Measurements from ENCODE around the gene GAK. TPM values are rescaled to one million over a fixed set of nuclear protein-coding genes. Genes with fewer than 3 reads are reported as not detected.
A peak's percentile ranks its signal among the peaks of the same experiment; 100 is the strongest.
"Not testable (repeated sequence)": the region's sequence is repeated elsewhere in the genome, so short reads cannot be mapped to it uniquely, and the experiment has no call there.

GAK gene
- total and polyA plus RNA-seq, 2 of the 13 experiments (the other 11 are each of a cell fraction or from before 2014, with no cell fraction given) = 17.5 to 44.3 TPM

DNA sequence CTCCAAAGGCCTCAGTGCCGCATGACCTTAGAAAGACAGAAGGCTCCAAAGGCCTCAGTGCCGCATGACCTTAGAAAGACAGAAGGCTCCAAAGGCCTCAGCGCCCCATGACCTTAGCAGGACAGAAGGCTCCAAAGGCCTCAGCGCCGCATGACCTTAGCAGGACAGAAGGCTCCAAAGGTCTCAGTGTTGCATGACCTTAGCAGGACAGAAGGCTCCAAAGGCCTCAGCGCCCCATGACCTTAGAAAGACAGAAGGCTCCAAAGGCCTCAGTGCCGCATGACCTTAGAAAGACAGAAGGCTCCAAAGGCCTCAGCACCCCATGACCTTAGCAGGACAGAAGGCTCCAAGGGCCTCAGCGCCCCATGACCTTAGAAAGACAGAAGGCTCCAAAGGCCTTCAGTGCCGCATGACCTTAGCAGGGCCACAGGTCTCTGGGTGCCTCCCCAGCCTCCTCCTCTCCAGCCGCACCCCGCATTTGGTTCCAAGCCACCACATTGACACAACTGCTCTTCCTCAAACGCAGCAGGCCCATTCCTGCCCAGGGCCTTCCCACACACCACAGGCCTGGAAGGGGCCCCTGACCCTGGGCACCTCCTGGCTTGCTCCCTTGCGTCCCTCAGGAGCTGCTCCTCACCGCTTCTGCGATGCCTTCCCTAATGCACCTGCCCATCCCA is 13.0 kb downstream of the GAK start:
- CTCF ChIA-PET (ENCODE audit: low intra/inter-chr PET ratio, low total read pairs); ATAC-seq; H3K36me3 ChIP-seq (replicated peaks in 1 of 2; ENCODE audit: control insufficient read depth in 1 of 2, insufficient read depth in 2 of 2, low read length in 2 of 2); DNase-seq (ENCODE audit: low spot score); H3K9ac ChIP-seq (ENCODE audit: insufficient read depth, low read depth, low read length); in situ Hi-C loops (cut with HindIII; ENCODE audit: extremely low pct_ligation_motif_present, low pct_unique_long_range_greater_than_20kb); FAIRE-seq; H3K4me2 ChIP-seq (ENCODE audit: low read depth, low read length); H3K4me3 ChIP-seq (replicated peaks in 1 of 3; ENCODE audit: insufficient read depth in 1 of 3, low read depth in 2 of 3, low read length in 3 of 3); H3K27ac ChIP-seq (ENCODE audit: extremely low read length, insufficient read depth, low read length); H3K9me3 ChIP-seq (ENCODE audit: low read length); intact Hi-C loops (cut with micrococcal nuclease; ENCODE audit: unreplicated experiment); H3K4me1 ChIP-seq (ENCODE audit: insufficient read depth, low read length); H4K20me1 ChIP-seq (ENCODE audit: insufficient read depth, low read length); POLR2A ChIA-PET; H2AFZ ChIP-seq (ENCODE audit: low read length); BruUV-seq (replicated peaks); H3K27me3 ChIP-seq (ENCODE audit: control insufficient read depth in 1 of 2, insufficient read depth in 2 of 2, low read length in 2 of 2); TF ChIP-seq NR2F6 (CRISPR knock-in tag; IDR thresholded peaks at IDR 0.05): not testable (repeated sequence)
- WGBS (ENCODE audit: low lambda C conversion rate) = 95% methylated on average over 8 of the region's 15 CpGs
- peaks cover 74% of the 10 kb centered on the region for H3K79me2 ChIP-seq (ENCODE audit: insufficient read depth, low read length)
- TF ChIP-seq NR2F6 (IDR thresholded peaks at IDR 0.05) = peak; percentile 15; the same call in 1 of the 2 replicates

DNA sequence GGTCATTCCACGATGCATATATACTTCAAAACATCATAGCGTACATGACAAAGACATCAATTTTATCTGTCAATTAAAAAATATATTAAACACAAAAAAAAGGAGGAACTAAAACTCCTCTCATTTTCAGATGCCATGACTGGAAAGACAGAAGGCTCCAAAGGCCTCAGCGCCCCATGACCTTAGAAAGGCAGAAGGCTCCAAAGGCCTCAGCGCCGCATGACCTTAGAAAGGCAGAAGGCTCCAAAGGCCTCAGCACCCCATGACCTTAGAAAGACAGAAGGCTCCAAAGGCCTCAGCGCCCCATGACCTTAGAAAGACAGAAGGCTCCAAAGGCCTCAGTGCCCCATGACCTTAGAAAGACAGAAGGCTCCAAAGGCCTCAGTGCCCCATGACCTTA is 13.5 kb downstream of the GAK start:
- DNase-seq (ENCODE audit: low spot score); in situ Hi-C loops (cut with HindIII; ENCODE audit: extremely low pct_ligation_motif_present, low pct_unique_long_range_greater_than_20kb); BruUV-seq (replicated peaks); H3K4me3 ChIP-seq (replicated peaks in 1 of 3; ENCODE audit: insufficient read depth in 1 of 3, low read depth in 2 of 3, low read length in 3 of 3); CTCF ChIA-PET (ENCODE audit: low intra/inter-chr PET ratio, low total read pairs); H3K27me3 ChIP-seq (ENCODE audit: control insufficient read depth in 1 of 2, insufficient read depth in 2 of 2, low read length in 2 of 2); FAIRE-seq; H3K27ac ChIP-seq (ENCODE audit: extremely low read length, insufficient read depth, low read length); POLR2A ChIA-PET; H3K4me1 ChIP-seq (ENCODE audit: insufficient read depth, low read length); H3K9me3 ChIP-seq (ENCODE audit: low read length); H3K4me2 ChIP-seq (ENCODE audit: low read depth, low read length); H4K20me1 ChIP-seq (ENCODE audit: insufficient read depth, low read length); H3K36me3 ChIP-seq (replicated peaks in 1 of 2; ENCODE audit: control insufficient read depth in 1 of 2, insufficient read depth in 2 of 2, low read length in 2 of 2); H2AFZ ChIP-seq (ENCODE audit: low read length); ATAC-seq; H3K9ac ChIP-seq (ENCODE audit: insufficient read depth, low read depth, low read length); intact Hi-C loops (cut with micrococcal nuclease; ENCODE audit: unreplicated experiment): not testable (repeated sequence)
- over 99% methylated on average over 5 of the region's 6 CpGs for WGBS (ENCODE audit: low lambda C conversion rate)
- peaks cover 73% of the 10 kb centered on the region for H3K79me2 ChIP-seq (ENCODE audit: insufficient read depth, low read length)
